Activated naive CD8-positive, alpha-beta T cell treated with anti-CD3 and anti-CD28 coated beads for 36 hours (primary cell): ENCODE results near the gene ENKUR. TPM values are rescaled to one million over a fixed set of nuclear protein-coding genes. Genes with fewer than 3 reads are reported as not detected.
"Not testable (repeated sequence)": the region's sequence is repeated elsewhere in the genome, so short reads cannot be mapped to it uniquely, and the experiment has no call there.

Experiments
- DNase-seq: peaks from one replicate; pipeline ENCODE4 v3.0.0; 2021
- H3K27ac Mint-ChIP-seq: one replicate; pipeline ENCODE4 v1.8.0; 2022; ENCODE audit warnings: mild to moderate bottlenecking, moderate library complexity, mixed read lengths
- H3K27me3 Mint-ChIP-seq: one replicate; pipeline ENCODE4 v1.8.0; 2022; ENCODE audit warnings: mild to moderate bottlenecking, mixed read lengths
- H3K36me3 Mint-ChIP-seq: one replicate; pipeline ENCODE4 v1.8.0; 2021; ENCODE audit warnings: mild to moderate bottlenecking, mixed read lengths
- H3K4me1 Mint-ChIP-seq: one replicate; pipeline ENCODE4 v1.8.0; 2021; ENCODE audit warnings: mixed read lengths
- H3K4me3 Mint-ChIP-seq: one replicate; pipeline ENCODE4 v1.8.0; 2022; ENCODE audit warnings: mild to moderate bottlenecking, moderate library complexity, mixed read lengths
- H3K9me3 Mint-ChIP-seq: one replicate; pipeline ENCODE4 v1.8.0; 2022; ENCODE audit warnings: mixed read lengths
- total RNA-seq, 2 experiments: library from RNA; stranded (reverse); gene quantifications; one replicate each; pipeline ENCODE4 v1.2.3, GENCODE V29; 2021

Gene ENKUR
- total RNA-seq, 2 experiments from 2014 or later, result not detected

DNA sequence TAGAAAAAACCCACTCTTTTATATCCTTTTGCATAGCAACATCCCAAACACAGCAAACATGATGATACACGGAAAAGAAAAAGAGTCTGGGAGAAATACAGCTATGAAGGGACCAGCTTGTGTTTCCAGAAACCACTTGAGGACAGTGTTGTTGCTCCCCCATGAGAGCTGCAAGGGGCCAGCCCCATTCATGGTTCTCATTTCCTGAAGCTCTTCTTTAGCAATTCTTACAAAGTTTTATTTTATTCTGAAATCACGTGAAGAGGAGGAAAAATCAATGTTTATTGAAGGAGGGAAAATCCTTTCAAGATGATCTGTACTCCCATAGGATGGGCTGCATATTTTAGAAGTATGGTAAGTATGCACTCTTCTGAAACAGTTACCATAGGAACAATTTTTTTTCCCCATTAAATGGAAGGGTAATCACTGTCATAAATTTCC is 46.1 kb downstream of the ENKUR start:
- H3K27me3 Mint-ChIP-seq, result no peaks in the 10 kb centered on the region
- H3K27ac Mint-ChIP-seq, result no peak overlapping the region
- no peak overlapping the region for H3K4me3 Mint-ChIP-seq
- no peaks in the 10 kb centered on the region for H3K9me3 Mint-ChIP-seq
- no peak for DNase-seq
- peaks cover 3% of the 10 kb centered on the region for H3K4me1 Mint-ChIP-seq
- H3K36me3 Mint-ChIP-seq, result no peaks in the 10 kb centered on the region

DNA sequence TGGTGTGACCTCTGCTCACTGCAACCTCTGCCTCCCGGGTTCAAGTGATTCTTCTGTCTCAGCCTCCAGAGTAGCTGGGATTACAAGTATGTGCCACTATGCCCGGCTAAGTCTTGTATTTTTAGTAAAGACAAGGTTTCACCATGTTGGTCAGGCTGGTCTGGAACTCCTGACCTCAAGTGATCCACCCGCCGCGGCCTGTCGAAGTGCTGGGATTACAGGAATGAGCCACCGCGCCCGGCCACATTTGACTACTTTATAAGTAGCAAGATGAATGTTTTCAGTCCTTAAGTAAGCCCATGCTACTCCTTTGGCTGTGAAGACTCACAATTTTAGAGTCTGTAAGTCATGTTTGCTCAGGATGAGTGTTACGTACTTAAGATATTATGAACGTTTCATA is 47.0 kb downstream of the ENKUR start:
- H3K27me3 Mint-ChIP-seq, DNase-seq, H3K36me3 Mint-ChIP-seq, H3K4me3 Mint-ChIP-seq, H3K27ac Mint-ChIP-seq, H3K4me1 Mint-ChIP-seq, H3K9me3 Mint-ChIP-seq: not testable (repeated sequence)

DNA sequence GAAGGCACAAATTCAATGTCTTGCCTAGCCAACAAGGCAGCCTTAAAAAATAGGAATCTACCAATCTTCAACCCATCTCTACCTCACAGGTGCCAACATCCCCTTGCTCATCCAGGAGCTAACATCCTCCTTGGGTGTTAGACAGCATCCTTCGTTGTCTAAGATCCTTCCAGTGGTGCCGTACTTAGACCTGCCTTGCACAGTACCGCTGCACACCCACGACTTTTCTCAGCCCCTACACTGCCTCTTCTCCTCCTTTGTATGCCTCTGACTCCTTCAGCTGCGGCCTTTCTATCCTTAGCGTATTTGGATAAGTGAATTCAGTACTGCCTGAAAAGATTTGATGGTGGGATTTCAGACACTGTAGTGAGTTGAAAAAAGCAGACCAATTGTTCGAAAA is 47.6 kb downstream of the ENKUR start:
- no peaks in the 10 kb centered on the region for H3K9me3 Mint-ChIP-seq
- DNase-seq, result no peak
- H3K4me3 Mint-ChIP-seq, result no peak overlapping the region
- H3K36me3 Mint-ChIP-seq, result no peaks in the 10 kb centered on the region
- peaks cover 3% of the 10 kb centered on the region for H3K4me1 Mint-ChIP-seq
- H3K27me3 Mint-ChIP-seq, result no peaks in the 10 kb centered on the region
- no peak overlapping the region for H3K27ac Mint-ChIP-seq

- Mint-ChIP-seq H3K4me3 (no peak overlapping the region), H3K4me1 (peaks cover 6% of the 10 kb centered on the region), H3K27ac (no peak overlapping the region), H3K27me3 (no peaks in the 10 kb centered on the region), H3K36me3 (no peaks in the 10 kb centered on the region), H3K9me3 (no peaks in the 10 kb centered on the region)
- no peak for DNase-seq
Measured at GRCh38 chr10:24966962-24967481, 48.9 kb downstream of the ENKUR start.

- no peak for DNase-seq
- Mint-ChIP-seq H3K27ac (no peak overlapping the region), H3K27me3 (no peaks in the 10 kb centered on the region), H3K4me1 (peaks cover 6% of the 10 kb centered on the region), H3K36me3 (no peaks in the 10 kb centered on the region), H3K4me3 (no peak overlapping the region), H3K9me3 (no peaks in the 10 kb centered on the region)
Measured at GRCh38 chr10:24965051-24965450, 50.9 kb downstream of the ENKUR start.

DNA sequence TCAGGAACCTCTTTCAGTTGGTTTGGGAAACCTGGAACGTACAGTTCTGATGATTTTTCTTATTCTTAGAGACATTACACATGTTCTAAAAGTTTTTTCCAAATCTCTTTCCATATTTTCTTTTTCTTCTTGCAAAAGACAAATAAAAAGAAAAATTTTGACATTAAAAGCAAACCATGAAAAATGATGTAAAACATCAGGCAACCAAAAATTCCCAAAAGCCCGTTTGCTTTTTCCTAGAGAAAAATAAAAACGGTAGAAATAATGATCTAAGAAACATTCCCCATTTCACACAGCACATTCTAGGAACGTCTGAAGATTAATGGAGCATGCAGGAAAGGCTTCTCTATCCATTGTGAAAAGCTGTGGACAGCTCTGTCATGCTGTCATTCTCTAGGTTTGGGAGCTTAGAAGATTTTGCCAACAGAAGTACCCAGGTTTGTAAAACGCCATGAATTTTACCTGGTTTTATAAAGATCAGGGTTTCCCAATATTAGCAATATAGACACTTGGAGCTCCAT is 52.4 kb downstream of the ENKUR start:
- Mint-ChIP-seq H3K4me3 (no peak overlapping the region), H3K36me3 (no peaks in the 10 kb centered on the region), H3K9me3 (no peaks in the 10 kb centered on the region), H3K27ac (no peak overlapping the region), H3K4me1 (peaks cover 6% of the 10 kb centered on the region), H3K27me3 (no peaks in the 10 kb centered on the region)
- DNase-seq, result no peak

GRCh38 chr10:24962995-24963394 is 53.0 kb downstream of the ENKUR start:
- Mint-ChIP-seq H3K4me1 (peaks cover 6% of the 10 kb centered on the region), H3K4me3 (no peak overlapping the region), H3K9me3 (no peaks in the 10 kb centered on the region), H3K27me3 (no peaks in the 10 kb centered on the region), H3K27ac (no peak overlapping the region), H3K36me3 (no peaks in the 10 kb centered on the region)
- no peak for DNase-seq

DNA sequence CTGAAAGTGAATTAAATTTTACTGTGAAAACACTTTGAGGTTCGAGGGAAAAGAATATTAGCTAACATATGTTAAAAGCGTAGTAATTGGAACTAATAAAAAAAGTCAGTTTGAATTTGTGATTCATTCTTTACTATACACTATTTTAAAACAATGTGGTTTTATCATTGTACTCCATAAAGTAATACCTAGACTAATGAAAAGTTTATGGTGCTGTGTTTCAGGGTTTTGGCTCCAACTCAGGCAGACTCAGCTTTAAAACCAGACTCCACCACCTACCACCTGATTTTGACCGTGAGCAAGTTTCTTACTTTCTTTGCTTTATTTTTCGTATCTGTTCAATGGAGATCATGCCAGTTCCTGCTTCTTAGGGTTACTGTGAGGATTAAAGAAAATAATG is 54.4 kb downstream of the ENKUR start:
- peaks cover 6% of the 10 kb centered on the region for H3K4me1 Mint-ChIP-seq
- H3K9me3 Mint-ChIP-seq, result no peaks in the 10 kb centered on the region
- H3K36me3 Mint-ChIP-seq, result no peaks in the 10 kb centered on the region
- H3K4me3 Mint-ChIP-seq, result no peak overlapping the region
- H3K27ac Mint-ChIP-seq, result no peak overlapping the region
- DNase-seq, result no peak
- no peaks in the 10 kb centered on the region for H3K27me3 Mint-ChIP-seq

- no peak overlapping the region for H3K27ac Mint-ChIP-seq
- DNase-seq, result no peak
- no peaks in the 10 kb centered on the region for H3K36me3 Mint-ChIP-seq
- no peak overlapping the region for H3K4me3 Mint-ChIP-seq
- peaks cover 6% of the 10 kb centered on the region for H3K4me1 Mint-ChIP-seq
- no peaks in the 10 kb centered on the region for H3K9me3 Mint-ChIP-seq
- no peaks in the 10 kb centered on the region for H3K27me3 Mint-ChIP-seq
Measured at GRCh38 chr10:24959382-24959730, 56.6 kb downstream of the ENKUR start.

GRCh38 chr10:24958721-24959381 is 57.1 kb downstream of the ENKUR start:
- Mint-ChIP-seq H3K36me3 (no peaks in the 10 kb centered on the region), H3K27me3 (no peaks in the 10 kb centered on the region), H3K4me1 (peaks cover 8% of the 10 kb centered on the region), H3K4me3 (no peak overlapping the region), H3K9me3 (no peaks in the 10 kb centered on the region), H3K27ac (no peak overlapping the region)
- DNase-seq, result no peak

DNA sequence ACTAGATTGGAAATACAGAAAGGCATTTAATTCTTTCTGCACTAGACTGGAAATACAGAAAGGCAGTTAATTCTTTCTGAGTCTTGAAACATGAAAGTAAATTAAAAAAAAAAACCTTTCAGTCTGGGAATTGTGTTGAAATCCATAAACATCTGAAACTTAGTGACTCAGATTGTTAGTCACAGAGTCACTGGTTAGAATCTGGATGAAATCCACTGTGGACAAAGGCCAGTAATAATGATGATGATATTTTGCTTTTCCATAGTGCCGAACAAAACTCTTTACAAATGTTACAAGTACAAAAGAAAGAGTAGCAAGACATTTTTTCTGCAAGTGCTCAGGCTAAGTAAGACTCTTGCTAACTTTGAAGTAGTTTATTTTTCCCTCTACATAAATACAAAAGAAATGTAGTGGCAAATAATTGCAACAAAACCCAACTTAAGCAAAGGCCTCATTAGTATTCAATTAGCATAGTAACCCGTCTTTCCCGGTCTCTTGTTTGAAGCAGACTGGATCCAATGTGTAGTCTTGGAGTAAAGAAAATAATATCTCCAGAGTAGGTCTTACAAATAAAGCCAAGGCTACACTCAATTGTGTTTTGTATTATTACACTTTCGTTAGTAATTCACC is 57.8 kb downstream of the ENKUR start:
- Mint-ChIP-seq H3K4me1 (peaks cover 12% of the 10 kb centered on the region), H3K27me3 (no peaks in the 10 kb centered on the region), H3K36me3 (no peaks in the 10 kb centered on the region), H3K9me3 (no peaks in the 10 kb centered on the region), H3K4me3 (no peak overlapping the region), H3K27ac (no peak overlapping the region)
- DNase-seq, result no peak

- not testable (repeated sequence) for H3K36me3 Mint-ChIP-seq, H3K27ac Mint-ChIP-seq, H3K27me3 Mint-ChIP-seq, DNase-seq, H3K4me3 Mint-ChIP-seq, H3K9me3 Mint-ChIP-seq
- peaks cover 12% of the 10 kb centered on the region for H3K4me1 Mint-ChIP-seq
Measured at GRCh38 chr10:24957624-24958051, 58.3 kb downstream of the ENKUR start.

GRCh38 chr10:24953675-24954074 is 62.3 kb downstream of the ENKUR start:
- no peaks in the 10 kb centered on the region for H3K9me3 Mint-ChIP-seq
- DNase-seq, result no peak
- no peaks in the 10 kb centered on the region for H3K27me3 Mint-ChIP-seq
- peaks cover 19% of the 10 kb centered on the region for H3K4me1 Mint-ChIP-seq
- peak overlapping the region; percentile 80 for H3K4me3 Mint-ChIP-seq
- H3K36me3 Mint-ChIP-seq, result no peaks in the 10 kb centered on the region
- peak overlapping the region; percentile 86 for H3K27ac Mint-ChIP-seq

DNA sequence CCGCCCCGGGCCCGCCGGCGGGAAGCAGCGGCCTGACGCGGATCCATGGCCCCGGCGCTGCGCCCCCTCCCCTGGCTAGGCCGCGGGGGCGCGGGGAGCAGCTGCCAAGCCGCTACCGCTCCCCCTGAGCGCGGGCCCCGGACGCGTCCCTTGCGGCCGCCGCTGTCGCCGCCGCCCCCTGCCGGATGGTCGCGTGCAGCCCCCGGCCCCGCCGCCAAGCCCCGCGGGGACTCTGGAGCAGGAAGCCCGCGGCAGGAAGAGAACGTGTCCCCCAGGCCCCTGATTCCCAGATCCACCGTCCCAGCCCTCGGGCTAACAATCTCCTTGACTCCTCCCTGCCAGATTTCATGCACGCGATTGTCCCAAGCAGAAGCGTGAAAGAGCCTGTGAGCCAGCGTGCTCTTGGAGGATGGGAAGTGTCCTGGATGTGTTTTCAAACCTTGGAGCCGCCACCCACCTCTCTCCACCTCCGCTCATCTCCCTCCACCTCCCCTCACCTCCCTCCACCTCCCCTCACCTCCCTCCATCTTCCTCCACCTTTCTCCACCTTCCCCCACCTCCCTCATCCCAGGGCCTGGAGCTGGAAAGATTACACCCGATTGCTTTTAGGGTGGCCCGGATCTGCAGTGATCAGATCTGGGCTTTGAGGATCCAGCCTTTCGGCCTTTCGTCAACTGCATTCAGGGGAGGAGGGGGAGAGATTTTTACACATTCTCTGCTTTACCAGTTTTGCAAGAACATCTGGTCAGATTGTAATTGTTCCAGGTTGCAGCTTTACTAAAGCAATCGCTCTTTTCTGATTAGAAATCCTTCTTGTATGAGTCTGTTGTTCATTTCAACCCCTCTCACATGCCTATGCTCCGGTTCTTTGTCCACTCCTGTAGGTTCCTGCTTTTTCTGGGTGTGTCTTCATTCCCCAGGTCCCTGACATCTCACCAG is 63.0 kb downstream of the ENKUR start:
- no peaks in the 10 kb centered on the region for H3K9me3 Mint-ChIP-seq
- H3K36me3 Mint-ChIP-seq, result no peaks in the 10 kb centered on the region
- DNase-seq, result peak; percentile 65

DNA sequence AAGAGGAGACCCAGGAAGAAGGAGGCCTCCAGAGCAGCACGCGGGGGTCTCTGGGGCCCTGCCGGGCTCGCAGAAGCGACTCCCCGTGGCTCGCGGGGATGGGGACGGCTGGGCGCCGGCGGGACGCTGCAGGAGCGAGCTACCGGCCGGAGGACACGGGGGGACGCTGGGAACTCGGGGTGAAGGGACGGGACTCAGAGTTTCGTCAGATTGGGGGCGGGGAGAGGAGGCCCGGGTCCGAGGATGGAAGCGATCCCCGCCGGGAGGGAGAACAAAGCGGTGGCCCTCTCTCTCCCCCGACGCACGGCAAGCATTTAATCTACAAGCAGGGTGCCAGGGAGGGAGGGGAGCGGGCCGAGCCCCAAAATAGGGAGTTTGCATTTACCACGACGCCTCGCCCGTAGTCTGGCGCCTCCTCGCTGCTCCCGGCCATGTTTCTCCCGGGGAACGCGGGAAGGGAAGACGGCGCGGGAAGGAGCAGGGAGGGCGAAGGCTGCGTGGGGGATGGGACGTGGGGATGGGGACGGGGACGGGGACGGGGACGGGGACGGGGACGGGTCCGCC is 63.7 kb downstream of the ENKUR start, which contains the start of gene PRTFDC1:
PRTFDC1 (minus strand) TSS at position 464 of the 564 bp plus-strand sequence; CDS start at position 433, 31 bp downstream.
- no peaks in the 10 kb centered on the region for H3K36me3 Mint-ChIP-seq
- peak within 1 kb of the TSS; percentile 86 for H3K27ac Mint-ChIP-seq
- peak; percentile 15 for DNase-seq
- H3K9me3 Mint-ChIP-seq, result no peaks in the 10 kb centered on the region
- peak within 1 kb of the TSS; percentile 80 for H3K4me3 Mint-ChIP-seq
- H3K4me1 Mint-ChIP-seq, result peaks cover 24% of the 10 kb centered on the region
- no peaks in the 10 kb centered on the region for H3K27me3 Mint-ChIP-seq

More for the DNA sequence above, 63.0 kb downstream of the ENKUR start:
- Mint-ChIP-seq H3K4me3 (peak overlapping the region; percentile 80), H3K4me1 (peaks cover 21% of the 10 kb centered on the region), H3K27me3 (no peaks in the 10 kb centered on the region), H3K27ac (peak overlapping the region; percentile 86)
